DOHH2 (cell line): ENCODE measurements around the gene ERG.

Experiments used
- CTCF ChIP-seq: fragments of 200-600 bp; sonication (generic); IDR thresholded peaks from one replicate; pipeline ENCODE4 v1.5.1; 2014; ENCODE audit warnings: antibody characterized with exemption, mild to moderate bottlenecking, low read depth, low read length; ENCODE audit not compliant: poor library complexity, severe bottlenecking
- EZH2phosphoT487 ChIP-seq: fragments of 200-600 bp; sonication (generic); IDR thresholded peaks from 2 replicates; pipeline ENCODE4 v1.6.1; 2017; ENCODE audit warnings: borderline replicate concordance, mild to moderate bottlenecking, antibody characterized with exemption, low read length, moderate library complexity, mixed read lengths

DNA sequence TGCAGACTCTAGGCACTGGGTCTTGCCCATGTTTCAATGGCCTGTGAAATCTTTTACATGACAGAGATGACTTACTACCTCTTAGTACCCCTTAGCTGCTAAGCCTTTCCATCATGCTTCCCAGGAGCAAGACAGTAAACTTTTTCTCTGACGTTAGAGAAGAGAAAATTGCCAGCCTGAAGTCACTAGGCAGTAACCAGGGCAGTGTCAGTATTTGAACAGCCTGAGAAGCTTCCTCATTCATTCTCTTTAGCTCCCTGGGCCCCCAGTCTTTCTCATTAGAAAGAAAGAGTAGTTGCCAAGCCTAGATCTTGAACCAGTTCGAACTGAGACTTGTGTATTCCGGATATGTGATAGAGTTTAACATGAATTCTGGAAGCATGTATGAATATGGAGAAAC is 99.2 kb downstream of the ERG start:
- no peak for TF ChIP-seq CTCF
- TF ChIP-seq EZH2phosphoT487 = no peak
